ENCODE data around the gene ZSCAN31.
"Not testable (repeated sequence)": the region's sequence is repeated elsewhere in the genome, so short reads cannot be mapped to it uniquely, and the experiment has no call there.

ZSCAN31 gene

GRCh38 chr6:28311139-28311823 is 24.7 kb downstream of the ZSCAN31 start:
- TF ChIP-seq CTCF (conservative IDR thresholded peaks at IDR 0.05): no peak
- no peak overlapping the region for H3K27ac ChIP-seq

- H3K27ac ChIP-seq: not testable (repeated sequence)
These were observed 29.6 kb downstream of the ZSCAN31 start for GRCh38 chr6:28306363-28306762.

- no peak overlapping the region for H3K27ac ChIP-seq
- TF ChIP-seq CTCF (conservative IDR thresholded peaks at IDR 0.05): no peak
These were observed 32.4 kb downstream of the ZSCAN31 start for GRCh38 chr6:28303570-28303969.

GRCh38 chr6:28296520-28297060 is 39.4 kb downstream of the ZSCAN31 start:
- no peak overlapping the region for H3K27ac ChIP-seq
- TF ChIP-seq CTCF (conservative IDR thresholded peaks at IDR 0.05): no peak

- H3K27ac ChIP-seq: no peak overlapping the region
- no peak for TF ChIP-seq CTCF (conservative IDR thresholded peaks at IDR 0.05)
These were observed 40.6 kb downstream of the ZSCAN31 start for GRCh38 chr6:28295326-28295725.

- no peak overlapping the region for H3K27ac ChIP-seq
These were observed 44.4 kb downstream of the ZSCAN31 start for GRCh38 chr6:28291573-28291972.

GRCh38 chr6:28282926-28283325 is 53.0 kb downstream of the ZSCAN31 start:
- TF ChIP-seq CTCF (conservative IDR thresholded peaks at IDR 0.05): no peak
- no peak overlapping the region for H3K27ac ChIP-seq

More at GRCh38 chr6:28291573-28291972, 44.4 kb downstream of the ZSCAN31 start:
- TF ChIP-seq CTCF (conservative IDR thresholded peaks at IDR 0.05): no peak
